Bronchus fibroblast of lung (primary cell): ENCODE measurements around the gene DESI1. TPM values are rescaled to one million over a fixed set of nuclear protein-coding genes. Genes with fewer than 3 reads are reported as not detected.

ENCODE experiments used
- total RNA-seq: library from RNA; depleted of rRNA; stranded (reverse); fragments of >200 nt; gene quantifications from 2 replicates; pipeline ENCODE4 v1.2.3, GENCODE V29; 2015

The DESI1 gene
- 18.3 and 20.1 TPM in 2 replicates for total RNA-seq

GRCh38 chr22:41620589-41621098 lies at the start of gene DESI1:
DESI1 (minus strand) TSS chr22:41621043; CDS start chr22:41620839, 204 bp downstream.

GRCh38 chr22:41621099-41621910 lies 462 bp upstream of the DESI1 start, which contains the start of gene XRCC6:
XRCC6 (plus strand) TSS chr22:41621295; CDS start chr22:41622005, 710 bp downstream.

GRCh38 chr22:41589391-41590241 lies 31.2 kb downstream of the DESI1 start, which contains the start of gene PMM1:
PMM1 (minus strand) TSS chr22:41589840; CDS start chr22:41589805, 35 bp downstream.

Other genes starting within 250 kb of the DESI1 start
- 3.7 TPM in 2 replicates for gene TEF, start 239.1 kb downstream of the DESI1 start, total RNA-seq
- 21.9 and 23.2 TPM in 2 replicates for gene TOB2, start 174.2 kb downstream of the DESI1 start, total RNA-seq
- 52.2 and 61.0 TPM in 2 replicates for gene PHF5A, start 152.4 kb downstream of the DESI1 start, total RNA-seq
- 79.2 and 83.8 TPM in 2 replicates for gene ACO2, start 151.9 kb downstream of the DESI1 start, total RNA-seq
- gene POLR3H, start 76.6 kb downstream of the DESI1 start, total RNA-seq = 14.0 and 14.8 TPM in 2 replicates
- 14.1 and 15.5 TPM in 2 replicates for gene CSDC2, start 60.0 kb downstream of the DESI1 start, total RNA-seq
- gene PMM1, start 31.2 kb downstream of the DESI1 start, total RNA-seq = 75.3 and 78.5 TPM in 2 replicates
- 396 and 414 TPM in 2 replicates for gene XRCC6, start 252 bp upstream of the DESI1 start, total RNA-seq
- 144 and 149 TPM in 2 replicates for gene SNU13, start 67.8 kb upstream of the DESI1 start, total RNA-seq
- gene MEI1, start 78.5 kb upstream of the DESI1 start, total RNA-seq = 0.50 and 1.2 TPM in 2 replicates
- 8.4 and 9.5 TPM in 2 replicates for gene CCDC134, start 179.6 kb upstream of the DESI1 start, total RNA-seq
- 99.9 and 103 TPM in 2 replicates for gene SREBF2, start 212.1 kb upstream of the DESI1 start, total RNA-seq